GM21381 (cell line): ENCODE measurements around the gene PREX1.
"Not testable (repeated sequence)": the region's sequence is repeated elsewhere in the genome, so short reads cannot be mapped to it uniquely, and the experiment has no call there.

Source experiments
- ATAC-seq: cut with Tn5 transposase; IDR thresholded peaks from one replicate; pipeline ENCODE4 v1.9.1; 2021; ENCODE audit warnings: mild to moderate bottlenecking, moderate library complexity; ENCODE audit not compliant: unreplicated experiment

Gene PREX1

GRCh38 chr20:48613926-48614325, 213.9 kb downstream of the PREX1 start:
- ATAC-seq: no peak

GRCh38 chr20:48612335-48612734, 215.5 kb downstream of the PREX1 start:
- ATAC-seq: no peak

GRCh38 chr20:48610996-48611395, 216.8 kb downstream of the PREX1 start:
- no peak for ATAC-seq

- no peak for ATAC-seq
Observed at GRCh38 chr20:48609491-48609978, 218.3 kb downstream of the PREX1 start.

GRCh38 chr20:48608756-48609155, 219.0 kb downstream of the PREX1 start:
- ATAC-seq: no peak

GRCh38 chr20:48607544-48607865, 220.3 kb downstream of the PREX1 start:
- ATAC-seq: no peak

- no peak for ATAC-seq
Observed at GRCh38 chr20:48606841-48607543, 220.8 kb downstream of the PREX1 start.

GRCh38 chr20:48606172-48606840, 221.5 kb downstream of the PREX1 start:
- no peak for ATAC-seq

- no peak for ATAC-seq
Observed at GRCh38 chr20:48605364-48606171, 222.2 kb downstream of the PREX1 start.

GRCh38 chr20:48604936-48605335, 222.9 kb downstream of the PREX1 start:
- no peak for ATAC-seq

GRCh38 chr20:48604426-48604825, 223.4 kb downstream of the PREX1 start:
- no peak for ATAC-seq

- ATAC-seq: no peak
Observed at GRCh38 chr20:48603819-48604405, 223.9 kb downstream of the PREX1 start.

GRCh38 chr20:48603116-48603818, 224.5 kb downstream of the PREX1 start:
- ATAC-seq: no peak

- no peak for ATAC-seq
Observed at GRCh38 chr20:48601798-48602197, 226.0 kb downstream of the PREX1 start.

GRCh38 chr20:48600470-48600945, 227.3 kb downstream of the PREX1 start:
- no peak for ATAC-seq

GRCh38 chr20:48599748-48600469, 227.9 kb downstream of the PREX1 start:
- ATAC-seq: no peak

GRCh38 chr20:48599106-48599747, 228.6 kb downstream of the PREX1 start:
- ATAC-seq: no peak

GRCh38 chr20:48598303-48598941, 229.4 kb downstream of the PREX1 start:
- not testable (repeated sequence) for ATAC-seq
